Ramos (cell line): ENCODE results near the gene PMCH.
"Not testable (repeated sequence)": the region's sequence is repeated elsewhere in the genome, so short reads cannot be mapped to it uniquely, and the experiment has no call there.

Experiments used
- in situ Hi-C: fragments of 300-500 bp; cut with MboI; formaldehyde crosslinking; loops from one replicate; pipeline ENCODE4 v1.14.3; 2022; ENCODE audit warnings: low sequenced_read_pairs; ENCODE audit not compliant: unreplicated experiment

PMCH gene

DNA sequence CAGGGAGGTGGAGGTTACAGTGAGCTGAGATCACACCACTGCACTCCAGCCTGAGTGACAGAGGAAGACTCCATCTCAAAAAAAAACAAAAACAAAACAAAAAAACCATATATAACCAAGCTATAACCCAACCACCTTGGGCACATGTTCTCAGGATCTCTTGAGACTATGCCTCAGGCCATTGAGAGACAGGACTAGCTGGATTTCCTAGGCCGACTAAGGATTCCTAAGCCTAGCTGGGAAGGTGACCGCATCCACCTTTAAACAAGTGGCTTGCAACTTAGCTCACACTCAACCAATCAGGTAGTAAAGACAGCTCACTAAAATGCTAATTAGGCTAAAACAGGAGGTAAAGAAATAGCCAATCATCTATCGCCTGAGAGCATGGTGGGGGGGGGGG, 42.4 kb downstream of the PMCH start:
- in situ Hi-C loops: not testable (repeated sequence)

DNA sequence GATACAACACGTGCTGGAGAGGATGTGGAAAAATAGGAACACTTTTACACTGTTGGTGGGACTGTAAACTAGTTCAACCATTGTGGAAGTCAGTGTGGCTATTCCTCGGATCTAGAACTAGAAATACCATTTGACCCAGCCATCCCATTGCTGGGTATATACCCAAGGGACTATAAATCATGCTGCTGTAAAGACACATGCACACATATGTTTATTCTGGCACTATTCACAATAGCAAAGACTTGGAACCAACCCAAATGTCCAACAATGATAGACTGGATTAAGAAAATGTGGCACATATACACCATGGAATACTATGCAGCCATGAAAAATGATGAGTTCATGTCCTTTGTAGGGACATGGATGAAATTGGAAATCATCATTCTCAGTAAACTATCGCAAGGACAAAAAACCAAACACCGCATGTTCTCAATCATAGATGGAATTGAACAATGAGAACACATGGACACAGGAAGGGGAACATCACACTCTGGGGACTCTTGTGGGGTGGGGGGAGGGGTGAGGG, 50.5 kb downstream of the PMCH start:
- in situ Hi-C loops: not testable (repeated sequence)
